DOHH2 (cell line): ENCODE measurements around the gene RPS6KL1.

ENCODE experiments used
- CTCF ChIP-seq: fragments of 200-600 bp; sonication (generic); IDR thresholded peaks from one replicate; pipeline ENCODE4 v1.5.1; 2014; ENCODE audit warnings: antibody characterized with exemption, mild to moderate bottlenecking, low read depth, low read length; ENCODE audit not compliant: poor library complexity, severe bottlenecking
- EZH2phosphoT487 ChIP-seq: fragments of 200-600 bp; sonication (generic); IDR thresholded peaks from 2 replicates; pipeline ENCODE4 v1.6.1; 2017; ENCODE audit warnings: borderline replicate concordance, mild to moderate bottlenecking, antibody characterized with exemption, low read length, moderate library complexity, mixed read lengths

GRCh38 chr14:74951443-74952179, 28.6 kb upstream of the RPS6KL1 start:
- TF ChIP-seq CTCF (no peak), EZH2phosphoT487 (no peak)
